Neural progenitor cell (in vitro differentiated cells): Measurements from ENCODE around the gene PLA2G4E. TPM values are rescaled to one million over a fixed set of nuclear protein-coding genes. Genes with fewer than 3 reads are reported as not detected.

Experiments used
- DNase-seq: peaks from one replicate; pipeline ENCODE4 v3.0.0-alpha.2; 2016; ENCODE audit warnings: low spot score
- H2AFZ ChIP-seq: fragments of 200-600 bp; sonication (generic); replicated peaks from 2 replicates; pipeline ENCODE4 v1.6.1; 2016; ENCODE audit warnings: antibody characterized with exemption
- H3F3A ChIP-seq: fragments of 200-600 bp; sonication (generic); 2 replicates; pipeline ENCODE4 v1.6.1; 2016; ENCODE audit warnings: antibody characterized with exemption, low read depth
- H3K27ac ChIP-seq: fragments of 200-600 bp; sonication (generic); 2 replicates; pipeline ENCODE4 v1.5.1; 2016; ENCODE audit warnings: mild to moderate bottlenecking
- H3K27me3 ChIP-seq: fragments of 200-600 bp; sonication (generic); 2 replicates; pipeline ENCODE4 v1.6.1; 2016; ENCODE audit warnings: mild to moderate bottlenecking, moderate library complexity
- H3K36me3 ChIP-seq: fragments of 200-600 bp; sonication (generic); 2 replicates; pipeline ENCODE4 v1.5.1; 2016
- H3K4me1 ChIP-seq: fragments of 200-600 bp; sonication (generic); 2 replicates; pipeline ENCODE4 v1.6.1; 2016; ENCODE audit warnings: mixed run types
- H3K4me2 ChIP-seq: fragments of 200-600 bp; sonication (generic); 2 replicates; pipeline ENCODE4 v1.6.1; 2016
- H3K4me3 ChIP-seq: fragments of 200-600 bp; sonication (generic); 2 replicates; pipeline ENCODE4 v1.5.1; 2016
- H3K79me2 ChIP-seq: fragments of 200-600 bp; sonication (generic); 2 replicates; pipeline ENCODE4 v1.6.1; 2016; ENCODE audit warnings: low read depth
- H3K9ac ChIP-seq: fragments of 200-600 bp; sonication (generic); 2 replicates; pipeline ENCODE4 v1.6.1; 2016
- H3K9me3 ChIP-seq: fragments of 200-600 bp; sonication (generic); 2 replicates; pipeline ENCODE4 v1.5.1; 2016; ENCODE audit warnings: low read depth
- H4K20me1 ChIP-seq: fragments of 200-600 bp; sonication (generic); 2 replicates; pipeline ENCODE4 v1.6.1; 2016; ENCODE audit warnings: low read depth
- H3K27ac Mint-ChIP-seq: 3 replicates; pipeline ENCODE4 v1.8.0; 2021; ENCODE audit warnings: mixed read lengths
- H3K27me3 Mint-ChIP-seq: 2 replicates; pipeline ENCODE4 v1.8.0; 2022; ENCODE audit warnings: low read depth, mild to moderate bottlenecking, inconsistent platforms, moderate library complexity, mixed read lengths; ENCODE audit not compliant: insufficient read depth
- H3K36me3 Mint-ChIP-seq: 3 replicates; pipeline ENCODE4 v1.8.0; 2021; ENCODE audit warnings: mixed read lengths
- H3K4me1 Mint-ChIP-seq: 3 replicates; pipeline ENCODE4 v1.8.0; 2021; ENCODE audit warnings: mixed read lengths
- H3K4me3 Mint-ChIP-seq: 3 replicates; pipeline ENCODE4 v1.8.0; 2021; ENCODE audit warnings: mild to moderate bottlenecking, moderate library complexity, mixed read lengths
- H3K9me3 Mint-ChIP-seq: 3 replicates; pipeline ENCODE4 v1.8.0; 2020; ENCODE audit warnings: mixed read lengths
- EZH2 ChIP-seq: fragments of 200-600 bp; sonication (generic); IDR thresholded peaks from 2 replicates; pipeline ENCODE4 v1.6.1; 2017; ENCODE audit warnings: antibody characterized with exemption, mild to moderate bottlenecking, moderate library complexity
- EZH2phosphoT487 ChIP-seq: fragments of 200-600 bp; sonication (generic); IDR thresholded peaks from 2 replicates; pipeline ENCODE4 v1.6.1; 2017; ENCODE audit warnings: antibody characterized with exemption
- total RNA-seq: library from RNA; depleted of rRNA; stranded (reverse); fragments of >200 nt; gene quantifications from 2 replicates; pipeline ENCODE4 v1.2.3, GENCODE V29; 2015; ENCODE audit warnings: low replicate concordance
- TF ChIP-seq, protein P1 (sequence below): fragments of 200-600 bp; sonication (generic); IDR thresholded peaks from 2 replicates; pipeline ENCODE4 v1.5.1; 2017; ENCODE audit warnings: antibody characterized with exemption, mild to moderate bottlenecking

The PLA2G4E gene
- total RNA-seq, 1 donor from 2014 or later: not detected

DNA sequence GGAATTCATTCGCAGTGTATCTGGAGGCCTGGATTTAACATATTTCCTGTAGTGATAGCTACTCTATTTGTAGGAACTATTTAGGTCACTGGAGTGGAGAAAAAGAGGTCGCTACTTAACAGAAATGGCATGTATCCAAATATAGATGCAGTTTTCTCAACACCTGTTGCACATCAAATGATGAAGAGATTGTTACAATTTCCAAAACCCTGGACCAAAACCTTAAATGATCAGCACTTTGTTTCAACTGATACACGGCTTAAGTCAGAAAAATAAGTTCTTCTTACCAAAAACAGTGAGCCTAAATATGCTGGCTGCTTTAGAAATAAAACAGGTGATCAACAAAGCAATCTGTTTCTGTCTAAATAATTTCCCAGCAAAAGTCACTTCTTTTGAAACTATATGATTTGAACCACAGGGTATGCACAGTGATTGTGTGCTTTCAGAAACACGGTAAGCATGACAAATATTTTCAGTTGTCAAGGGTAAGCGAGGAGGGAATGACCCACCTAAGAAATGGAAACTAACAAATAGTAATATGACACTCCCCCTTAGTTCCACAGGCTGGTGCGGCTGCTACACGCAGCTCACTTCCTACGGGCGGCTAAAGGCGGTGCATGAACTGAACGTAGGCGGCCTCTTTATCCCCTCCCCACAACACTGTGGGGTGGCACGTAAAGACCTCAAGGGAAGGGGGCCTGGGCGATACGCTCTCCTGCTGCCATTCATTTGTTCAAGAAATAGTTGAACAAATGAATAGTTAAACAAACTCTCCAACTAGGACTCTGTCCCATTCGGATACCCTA is 49.5 kb downstream of the PLA2G4E start:
- Histone ChIP-seq H4K20me1 (peaks cover 14% of the 10 kb centered on the region), H3K27me3 (no peaks in the 10 kb centered on the region), H3K9me3 (no peaks in the 10 kb centered on the region), H3K79me2 (peaks cover 51% of the 10 kb centered on the region), H3K27ac (no peak overlapping the region), H3F3A (peaks cover 21% of the 10 kb centered on the region), H3K4me3 (peak overlapping the region; percentile 64), H3K36me3 (no peaks in the 10 kb centered on the region), H3K9ac (peak overlapping the region; percentile 5), H3K4me1 (peaks cover 23% of the 10 kb centered on the region), H3K4me2 (peak overlapping the region; percentile 83), H2AFZ (peak overlapping the region; percentile 95)
- Mint-ChIP-seq H3K9me3 (no peaks in the 10 kb centered on the region), H3K27ac (no peak overlapping the region), H3K4me3 (peak overlapping the region; percentile 91), H3K27me3 (peaks cover 14% of the 10 kb centered on the region), H3K36me3 (no peaks in the 10 kb centered on the region), H3K4me1 (peaks cover 33% of the 10 kb centered on the region)
- TF ChIP-seq EZH2: no peak
- TF ChIP-seq, protein P1, sequence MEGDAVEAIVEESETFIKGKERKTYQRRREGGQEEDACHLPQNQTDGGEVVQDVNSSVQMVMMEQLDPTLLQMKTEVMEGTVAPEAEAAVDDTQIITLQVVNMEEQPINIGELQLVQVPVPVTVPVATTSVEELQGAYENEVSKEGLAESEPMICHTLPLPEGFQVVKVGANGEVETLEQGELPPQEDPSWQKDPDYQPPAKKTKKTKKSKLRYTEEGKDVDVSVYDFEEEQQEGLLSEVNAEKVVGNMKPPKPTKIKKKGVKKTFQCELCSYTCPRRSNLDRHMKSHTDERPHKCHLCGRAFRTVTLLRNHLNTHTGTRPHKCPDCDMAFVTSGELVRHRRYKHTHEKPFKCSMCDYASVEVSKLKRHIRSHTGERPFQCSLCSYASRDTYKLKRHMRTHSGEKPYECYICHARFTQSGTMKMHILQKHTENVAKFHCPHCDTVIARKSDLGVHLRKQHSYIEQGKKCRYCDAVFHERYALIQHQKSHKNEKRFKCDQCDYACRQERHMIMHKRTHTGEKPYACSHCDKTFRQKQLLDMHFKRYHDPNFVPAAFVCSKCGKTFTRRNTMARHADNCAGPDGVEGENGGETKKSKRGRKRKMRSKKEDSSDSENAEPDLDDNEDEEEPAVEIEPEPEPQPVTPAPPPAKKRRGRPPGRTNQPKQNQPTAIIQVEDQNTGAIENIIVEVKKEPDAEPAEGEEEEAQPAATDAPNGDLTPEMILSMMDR: no peak
- no peak for TF ChIP-seq EZH2phosphoT487
- DNase-seq: peak; percentile 85

DNA sequence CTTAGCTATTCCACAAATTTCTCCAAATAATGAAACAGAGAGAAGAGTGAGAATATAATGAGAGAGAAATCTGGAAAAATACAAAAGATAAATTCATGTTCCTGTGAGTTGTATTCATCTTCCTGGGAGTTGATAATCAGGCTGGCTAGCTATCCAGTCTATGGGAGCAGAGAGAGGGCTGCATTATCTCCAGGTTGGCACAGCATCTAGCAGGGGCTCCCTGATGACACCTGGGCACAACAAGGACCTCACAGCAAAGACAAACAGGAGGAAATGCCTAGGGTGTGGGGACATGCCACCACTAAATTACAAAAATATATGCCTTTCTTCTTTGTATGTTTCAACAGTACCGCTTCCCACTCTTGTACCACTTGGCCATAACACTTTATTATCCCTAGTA is 50.4 kb downstream of the PLA2G4E start:
- Histone ChIP-seq H3K4me3 (no peak overlapping the region), H3K27me3 (no peaks in the 10 kb centered on the region), H3K27ac (no peak overlapping the region), H3K36me3 (no peaks in the 10 kb centered on the region), H3K9me3 (no peaks in the 10 kb centered on the region), H3K4me1 (peaks cover 23% of the 10 kb centered on the region), H3K79me2 (peaks cover 53% of the 10 kb centered on the region), H3K4me2 (peak overlapping the region; percentile 83), H4K20me1 (peaks cover 14% of the 10 kb centered on the region), H2AFZ (no peak overlapping the region), H3F3A (peaks cover 21% of the 10 kb centered on the region), H3K9ac (no peak overlapping the region)
- no peak overlapping the region for H3K27ac Mint-ChIP-seq
- TF ChIP-seq EZH2phosphoT487: no peak
- TF ChIP-seq, protein P1: no peak
- TF ChIP-seq EZH2: no peak
- H3K27me3 Mint-ChIP-seq: peaks cover 12% of the 10 kb centered on the region
- H3K9me3 Mint-ChIP-seq: no peaks in the 10 kb centered on the region
- no peaks in the 10 kb centered on the region for H3K36me3 Mint-ChIP-seq
- peak overlapping the region; percentile 18 for H3K4me3 Mint-ChIP-seq
- no peak for DNase-seq
- peaks cover 37% of the 10 kb centered on the region for H3K4me1 Mint-ChIP-seq

DNA sequence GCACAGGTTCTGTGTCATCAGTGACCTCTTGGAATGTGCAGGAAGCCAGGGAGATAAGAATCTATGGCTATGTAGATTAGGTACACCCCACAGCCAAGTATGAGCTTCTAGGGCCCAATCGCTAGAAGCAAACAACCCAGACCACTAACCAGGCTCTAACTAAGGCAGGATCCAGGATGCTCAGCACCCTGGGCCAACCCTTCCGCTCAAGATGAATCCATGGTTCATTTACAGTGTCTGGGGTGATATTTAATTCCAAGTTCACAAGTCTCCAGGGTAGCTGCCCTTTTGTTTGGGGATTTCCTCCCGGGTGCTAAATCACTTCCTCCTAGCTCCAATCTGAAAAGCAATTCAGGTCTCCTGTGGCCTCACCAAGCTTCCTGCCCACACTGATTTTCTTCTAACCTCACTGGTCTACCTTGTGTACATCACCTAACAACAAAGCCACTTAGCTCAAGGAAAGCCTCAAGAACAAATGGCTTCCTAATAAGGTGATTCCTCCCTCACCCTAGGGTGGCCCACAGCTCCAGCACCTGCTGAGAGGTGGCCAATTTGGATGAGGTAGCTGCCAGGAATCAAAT is 50.9 kb downstream of the PLA2G4E start:
- Histone ChIP-seq H3K9me3 (no peaks in the 10 kb centered on the region), H3K27ac (no peak overlapping the region), H3K27me3 (no peaks in the 10 kb centered on the region), H3K4me1 (peaks cover 23% of the 10 kb centered on the region), H3K4me3 (no peak overlapping the region), H3K36me3 (no peaks in the 10 kb centered on the region), H3K4me2 (no peak overlapping the region), H2AFZ (no peak overlapping the region), H3K9ac (no peak overlapping the region), H3F3A (peaks cover 21% of the 10 kb centered on the region), H3K79me2 (peaks cover 58% of the 10 kb centered on the region), H4K20me1 (peaks cover 14% of the 10 kb centered on the region)
- TF ChIP-seq EZH2: no peak
- TF ChIP-seq, protein P1: no peak
- no peak for TF ChIP-seq EZH2phosphoT487
- Mint-ChIP-seq H3K4me1 (peaks cover 37% of the 10 kb centered on the region), H3K36me3 (no peaks in the 10 kb centered on the region), H3K4me3 (peak overlapping the region; percentile 18), H3K9me3 (no peaks in the 10 kb centered on the region), H3K27ac (no peak overlapping the region), H3K27me3 (peaks cover 12% of the 10 kb centered on the region)
- DNase-seq: no peak
